Smooth muscle cell (in vitro differentiated cells): ENCODE results near the gene PHKB. TPM values are rescaled to one million over a fixed set of nuclear protein-coding genes. Genes with fewer than 3 reads are reported as not detected.
"Not testable (repeated sequence)": the region's sequence is repeated elsewhere in the genome, so short reads cannot be mapped to it uniquely, and the experiment has no call there.

Experiments used
- DNase-seq: peaks from one replicate; lab custom pipeline; 2025; ENCODE audit not compliant: unreplicated experiment; lab: John Stamatoyannopoulos, UW
- H2AFZ ChIP-seq: fragments of 200-600 bp; sonication (generic); 2 replicates; pipeline ENCODE4 v1.6.0; 2016; ENCODE audit warnings: antibody characterized with exemption, low read depth, mild to moderate bottlenecking
- H3F3A ChIP-seq: fragments of 200-600 bp; sonication (generic); 2 replicates; pipeline ENCODE4 v1.6.0; 2017; ENCODE audit warnings: antibody characterized with exemption, low read depth
- H3K27ac ChIP-seq: fragments of 200-600 bp; sonication (generic); 2 replicates; pipeline ENCODE4 v1.5.1; 2016; ENCODE audit warnings: low read depth, mild to moderate bottlenecking
- H3K27me3 ChIP-seq: fragments of 200-600 bp; sonication (generic); 2 replicates; pipeline ENCODE4 v1.6.1; 2016; ENCODE audit warnings: low read depth, mild to moderate bottlenecking
- H3K36me3 ChIP-seq: fragments of 200-600 bp; sonication (generic); 2 replicates; pipeline ENCODE4 v1.5.1; 2016; ENCODE audit warnings: low read depth
- H3K4me1 ChIP-seq: fragments of 200-600 bp; sonication (generic); 2 replicates; pipeline ENCODE4 v1.5.1; 2016; ENCODE audit warnings: low read depth
- H3K4me2 ChIP-seq: fragments of 200-600 bp; sonication (generic); 2 replicates; pipeline ENCODE4 v1.6.0; 2016; ENCODE audit warnings: mild to moderate bottlenecking
- H3K4me3 ChIP-seq: fragments of 200-600 bp; sonication (generic); 2 replicates; pipeline ENCODE4 v1.5.1; 2016; ENCODE audit warnings: mild to moderate bottlenecking
- H3K79me2 ChIP-seq: fragments of 200-600 bp; sonication (generic); 2 replicates; pipeline ENCODE4 v1.6.0; 2016; ENCODE audit warnings: low read depth, mild to moderate bottlenecking
- H3K9ac ChIP-seq: fragments of 200-600 bp; sonication (generic); 2 replicates; pipeline ENCODE4 v1.6.0; 2016; ENCODE audit warnings: low read depth
- H3K9me3 ChIP-seq: fragments of 200-600 bp; sonication (generic); replicated peaks from 2 replicates; pipeline ENCODE4 v1.5.1; 2016; ENCODE audit warnings: low read depth
- H4K20me1 ChIP-seq: fragments of 200-600 bp; sonication (generic); 2 replicates; pipeline ENCODE4 v1.6.0; 2016; ENCODE audit warnings: low read depth
- WGBS: methylation state at CpG from one replicate; pipeline ENCODE4 v1.1.7; 2016; ENCODE audit warnings: low lambda C conversion rate; 5-methylcytosine and 5-hydroxymethylcytosine counted together
- polyA plus RNA-seq: library from polyadenylated mRNA; unstranded; fragments of >200 nt; fragmentation: Nextera tagmentation; extraction: Ambion mirVana; gene quantifications from 2 replicates; pipeline ENCODE4 v1.2.1, GENCODE V29; 2016
- total RNA-seq: library from RNA; depleted of rRNA; stranded (reverse); fragments of >200 nt; gene quantifications from 2 replicates; pipeline ENCODE4 v1.2.3, GENCODE V29; 2014
- TF ChIP-seq, protein P1 (sequence below): fragments of 200-600 bp; sonication (generic); IDR thresholded peaks from 2 replicates; pipeline ENCODE4 v1.5.1; 2017; ENCODE audit warnings: borderline replicate concordance, mild to moderate bottlenecking, antibody characterized with exemption; ENCODE audit not compliant: insufficient read depth, poor library complexity, severe bottlenecking

The PHKB gene
- total and polyA plus RNA-seq, 2 experiments from 2014 or later = 11.4 to 30.3 TPM

DNA sequence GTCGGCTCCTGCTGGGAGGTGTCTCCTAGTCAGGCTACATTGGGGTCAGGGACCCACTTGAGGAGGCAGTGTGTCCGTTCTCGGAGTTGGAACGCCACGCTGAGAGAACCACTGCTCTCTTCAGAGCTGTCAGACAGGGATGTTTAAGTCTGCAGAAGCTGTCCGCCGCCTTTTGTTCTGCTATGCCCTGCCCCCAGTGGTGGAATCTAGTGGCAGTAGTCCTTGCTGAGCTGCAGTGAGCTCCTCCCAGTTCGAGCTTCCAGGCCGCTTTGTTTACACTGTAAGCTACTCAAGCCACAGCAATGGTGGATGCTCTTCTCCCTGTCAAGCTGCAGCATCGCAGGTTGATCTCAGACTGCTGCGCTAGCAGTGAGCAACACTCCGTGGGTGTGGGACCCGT lies 36.3 kb upstream of the PHKB start:
- Histone ChIP-seq H3K4me1 (no peaks in the 10 kb centered on the region), H4K20me1 (no peaks in the 10 kb centered on the region), H3K9me3 (no peaks in the 10 kb centered on the region), H3K27me3 (no peaks in the 10 kb centered on the region), H2AFZ (no peak overlapping the region), H3K4me3 (no peak overlapping the region), H3F3A (no peaks in the 10 kb centered on the region), H3K36me3 (no peaks in the 10 kb centered on the region), H3K79me2 (no peaks in the 10 kb centered on the region), H3K27ac (no peak overlapping the region), H3K4me2 (no peak overlapping the region), H3K9ac (no peak overlapping the region)
- TF ChIP-seq, protein P1, sequence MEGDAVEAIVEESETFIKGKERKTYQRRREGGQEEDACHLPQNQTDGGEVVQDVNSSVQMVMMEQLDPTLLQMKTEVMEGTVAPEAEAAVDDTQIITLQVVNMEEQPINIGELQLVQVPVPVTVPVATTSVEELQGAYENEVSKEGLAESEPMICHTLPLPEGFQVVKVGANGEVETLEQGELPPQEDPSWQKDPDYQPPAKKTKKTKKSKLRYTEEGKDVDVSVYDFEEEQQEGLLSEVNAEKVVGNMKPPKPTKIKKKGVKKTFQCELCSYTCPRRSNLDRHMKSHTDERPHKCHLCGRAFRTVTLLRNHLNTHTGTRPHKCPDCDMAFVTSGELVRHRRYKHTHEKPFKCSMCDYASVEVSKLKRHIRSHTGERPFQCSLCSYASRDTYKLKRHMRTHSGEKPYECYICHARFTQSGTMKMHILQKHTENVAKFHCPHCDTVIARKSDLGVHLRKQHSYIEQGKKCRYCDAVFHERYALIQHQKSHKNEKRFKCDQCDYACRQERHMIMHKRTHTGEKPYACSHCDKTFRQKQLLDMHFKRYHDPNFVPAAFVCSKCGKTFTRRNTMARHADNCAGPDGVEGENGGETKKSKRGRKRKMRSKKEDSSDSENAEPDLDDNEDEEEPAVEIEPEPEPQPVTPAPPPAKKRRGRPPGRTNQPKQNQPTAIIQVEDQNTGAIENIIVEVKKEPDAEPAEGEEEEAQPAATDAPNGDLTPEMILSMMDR = no peak
- no peak for DNase-seq
- WGBS = 87% methylated on average over 13 of the region's 13 CpGs

GRCh38 chr16:47426806-47427205 lies 34.3 kb upstream of the PHKB start:
- TF ChIP-seq, protein P1 = no peak
- Histone ChIP-seq H3K9ac (no peak overlapping the region), H2AFZ (no peak overlapping the region), H3K9me3 (no peaks in the 10 kb centered on the region), H3K36me3 (no peaks in the 10 kb centered on the region), H3K4me1 (no peaks in the 10 kb centered on the region), H3K79me2 (no peaks in the 10 kb centered on the region), H3K4me2 (no peak overlapping the region), H4K20me1 (peaks cover 5% of the 10 kb centered on the region), H3K27me3 (no peaks in the 10 kb centered on the region), H3K4me3 (no peak overlapping the region), H3F3A (no peaks in the 10 kb centered on the region), H3K27ac (no peak overlapping the region)
- WGBS = 97% methylated on average over 1 of the region's 1 CpG
- no peak for DNase-seq

GRCh38 chr16:47431960-47432359 lies 29.2 kb upstream of the PHKB start:
- Histone ChIP-seq H4K20me1 (peaks cover 33% of the 10 kb centered on the region), H3K27ac (no peak overlapping the region), H3K4me2 (no peak overlapping the region), H3K4me3 (no peak overlapping the region), H2AFZ (no peak overlapping the region), H3F3A (no peaks in the 10 kb centered on the region), H3K27me3 (no peaks in the 10 kb centered on the region), H3K36me3 (no peaks in the 10 kb centered on the region), H3K9ac (no peak overlapping the region), H3K4me1 (no peaks in the 10 kb centered on the region), H3K9me3 (no peaks in the 10 kb centered on the region), H3K79me2 (peaks cover 11% of the 10 kb centered on the region)
- no peak for DNase-seq
- TF ChIP-seq, protein P1 = no peak
- WGBS = 84% methylated on average over 3 of the region's 3 CpGs

GRCh38 chr16:47434274-47434673 lies 26.9 kb upstream of the PHKB start:
- WGBS = 78% methylated on average over 2 of the region's 2 CpGs
- not testable (repeated sequence) for H3K9me3 ChIP-seq, H3K27ac ChIP-seq, H3K4me2 ChIP-seq, H3F3A ChIP-seq, H3K36me3 ChIP-seq, H3K27me3 ChIP-seq, H3K4me1 ChIP-seq, H2AFZ ChIP-seq, DNase-seq, H3K4me3 ChIP-seq, H3K9ac ChIP-seq
- Histone ChIP-seq H3K79me2 (peaks cover 11% of the 10 kb centered on the region), H4K20me1 (peaks cover 38% of the 10 kb centered on the region)

DNA sequence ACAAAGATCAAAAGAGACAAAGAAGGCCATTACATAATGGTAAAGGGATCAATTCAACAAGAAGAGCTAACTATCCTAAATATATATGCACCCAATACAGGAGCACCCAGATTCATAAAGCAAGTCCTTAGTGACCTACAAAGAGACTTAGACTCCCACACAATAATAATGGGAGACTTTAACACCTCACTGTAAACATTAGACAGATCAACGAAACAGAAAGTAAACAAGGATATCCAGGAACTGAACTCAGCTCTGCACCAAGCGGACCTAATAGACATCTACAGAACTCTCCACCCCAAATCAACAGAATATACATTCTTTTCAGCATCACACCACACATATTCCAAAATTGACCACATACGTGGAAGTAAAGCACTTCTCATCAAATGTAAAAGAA lies 21.1 kb upstream of the PHKB start:
- not testable (repeated sequence) for H3K4me2 ChIP-seq, H3K36me3 ChIP-seq, H3F3A ChIP-seq, H3K4me1 ChIP-seq, H3K79me2 ChIP-seq, H2AFZ ChIP-seq, H3K9me3 ChIP-seq, DNase-seq, H3K4me3 ChIP-seq, H3K27ac ChIP-seq, H3K9ac ChIP-seq, H3K27me3 ChIP-seq
- peaks cover 10% of the 10 kb centered on the region for H4K20me1 ChIP-seq
- 99% methylated on average over 3 of the region's 3 CpGs for WGBS

DNA sequence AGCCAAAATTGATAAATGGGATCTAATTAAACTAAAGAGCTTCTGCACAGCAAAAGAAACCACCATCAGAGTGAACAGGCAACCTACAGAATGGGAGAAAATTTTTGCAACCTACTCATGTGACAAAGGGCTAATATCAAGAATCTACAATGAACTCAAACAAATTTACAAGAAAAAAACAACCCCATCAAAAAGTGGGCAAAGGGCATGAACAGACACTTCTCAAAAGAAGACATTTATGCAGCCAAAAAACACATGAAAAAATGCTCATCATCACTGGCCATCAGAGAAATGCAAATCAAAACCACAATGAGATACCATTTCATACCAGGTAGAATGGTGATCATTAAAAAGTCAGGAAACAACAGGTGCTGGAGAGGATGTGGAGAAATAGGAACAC lies 18.2 kb upstream of the PHKB start:
- H3K79me2 ChIP-seq, H2AFZ ChIP-seq, H3K9ac ChIP-seq, H4K20me1 ChIP-seq, H3F3A ChIP-seq, H3K4me3 ChIP-seq, H3K4me1 ChIP-seq, DNase-seq, H3K36me3 ChIP-seq, H3K4me2 ChIP-seq, H3K9me3 ChIP-seq, H3K27ac ChIP-seq, H3K27me3 ChIP-seq: not testable (repeated sequence)
